Measurements from ENCODE around the gene SLC13A4. TPM values are rescaled to one million over a fixed set of nuclear protein-coding genes. Genes with fewer than 3 reads are reported as not detected.

SLC13A4 gene
- total RNA-seq, 1 donor, result not detected

Small RNA genes within 50 kb of the gene (small RNA-seq; reads per million reads assigned to genes)
- gene RNU6-1154P, result not detected

Other genes with a start within 250 kb of the SLC13A4 start
- 8.9 TPM for gene CNOT4, start 218.1 kb downstream of the SLC13A4 start, total RNA-seq
- 36.9 TPM for gene NUP205, start 170.3 kb downstream of the SLC13A4 start, total RNA-seq
- 9.7 TPM for gene STMP1, start 65.7 kb downstream of the SLC13A4 start, total RNA-seq
- gene FAM180A, start 20.6 kb upstream of the SLC13A4 start, total RNA-seq, result not detected
- gene MTPN, start 249.2 kb upstream of the SLC13A4 start, total RNA-seq, result 46.3 TPM

Data from hematopoietic multipotent progenitor cell (in vitro differentiated cells).